ENCODE results near the gene FKBP5.

GRCh38 chr6:35723587-35723986 lies 34.9 kb upstream of the FKBP5 start:
- TF ChIP-seq CTCF (IDR thresholded peaks at IDR 0.05; ENCODE audit: insufficient read depth, low read depth, low read length) (no peak), EZH2 (IDR thresholded peaks at IDR 0.05; ENCODE audit: insufficient read depth, low read length) (no peak)

All from astrocyte (in vitro differentiated cells and primary cell).